GM18867 (cell line): ENCODE data around the gene SLC2A6.

ENCODE experiments used
- ATAC-seq: cut with Tn5 transposase; IDR thresholded peaks from one replicate; pipeline ENCODE4 v1.9.1; 2021; ENCODE audit warnings: mild to moderate bottlenecking, moderate library complexity; ENCODE audit not compliant: unreplicated experiment

SLC2A6 gene

DNA sequence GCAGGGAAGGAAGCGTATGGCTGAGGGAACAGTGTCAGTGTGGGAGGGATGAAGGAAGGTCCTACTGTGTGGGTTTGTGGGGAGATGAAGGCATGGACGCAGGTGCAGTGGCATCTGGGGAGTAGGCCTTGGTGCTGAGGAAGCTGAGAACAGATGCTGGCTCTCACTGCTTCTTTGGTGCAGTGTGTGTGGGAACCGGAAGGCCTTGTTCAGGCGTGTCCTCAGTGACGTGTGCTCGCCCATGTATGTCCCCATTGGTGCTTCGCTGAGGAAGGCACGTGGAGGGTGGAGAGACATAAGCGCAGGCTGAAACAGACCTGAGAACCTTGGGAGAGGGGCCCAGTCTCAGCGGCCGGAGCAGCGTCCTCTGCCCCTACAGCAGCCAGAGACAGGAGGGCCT, 38.0 kb downstream of the SLC2A6 start:
- ATAC-seq, result no peak

DNA sequence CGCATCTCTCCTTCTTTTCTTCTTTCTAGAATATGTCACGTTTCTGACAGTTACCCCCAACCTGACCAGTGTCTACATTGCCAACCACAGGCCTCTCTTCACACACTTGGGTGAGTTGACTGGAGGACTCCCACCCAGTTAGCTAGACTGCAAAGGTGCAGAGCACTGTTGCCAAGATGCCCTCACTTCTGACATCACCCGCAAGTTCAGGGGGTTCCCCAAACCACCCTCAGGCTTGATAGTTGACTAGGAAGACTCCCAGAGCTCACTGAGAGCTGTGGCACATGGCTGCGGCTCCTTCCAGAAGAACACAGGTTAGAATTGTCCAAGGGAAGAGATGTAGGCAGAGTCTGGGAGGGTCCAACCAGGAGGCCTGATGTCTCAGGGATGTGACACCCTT, 39.6 kb downstream of the SLC2A6 start:
- ATAC-seq, result no peak

DNA sequence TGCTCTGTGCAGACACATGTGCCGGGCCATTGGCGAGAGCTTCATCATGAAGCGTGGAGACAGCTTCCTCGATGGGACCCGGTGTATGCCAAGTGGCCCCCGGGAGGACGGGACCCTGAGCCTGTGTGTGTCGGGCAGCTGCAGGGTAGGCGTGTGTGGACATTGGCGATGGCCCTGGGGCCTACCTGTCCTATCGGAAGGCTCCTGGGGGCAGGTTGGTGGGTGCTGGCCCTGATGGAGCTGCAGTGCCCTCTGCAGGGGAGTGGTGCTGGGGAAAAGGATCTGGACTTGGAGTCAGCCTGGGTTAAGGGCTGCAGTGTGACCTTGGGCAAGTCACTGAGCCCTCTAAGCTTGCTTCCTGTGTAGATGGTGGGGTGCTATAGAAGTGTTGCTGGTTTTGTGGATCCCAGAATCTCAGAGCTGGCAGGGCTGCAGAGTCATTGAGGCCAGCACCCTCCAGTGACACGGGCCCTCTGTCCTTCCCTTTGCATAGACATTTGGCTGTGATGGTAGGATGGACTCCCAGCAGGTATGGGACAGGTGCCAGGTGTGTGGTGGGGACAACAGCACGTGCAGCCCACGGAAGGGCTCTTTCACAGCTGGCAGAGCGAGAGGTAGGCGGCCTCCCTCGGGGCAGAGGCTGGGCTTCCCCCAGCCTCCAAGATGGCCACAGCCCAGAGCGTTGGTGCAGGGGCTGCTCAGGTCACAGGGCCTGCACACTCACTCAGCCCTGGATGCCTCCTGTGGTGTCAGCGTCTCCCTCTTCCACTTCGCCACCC, 41.0 kb downstream of the SLC2A6 start:
- no peak for ATAC-seq

DNA sequence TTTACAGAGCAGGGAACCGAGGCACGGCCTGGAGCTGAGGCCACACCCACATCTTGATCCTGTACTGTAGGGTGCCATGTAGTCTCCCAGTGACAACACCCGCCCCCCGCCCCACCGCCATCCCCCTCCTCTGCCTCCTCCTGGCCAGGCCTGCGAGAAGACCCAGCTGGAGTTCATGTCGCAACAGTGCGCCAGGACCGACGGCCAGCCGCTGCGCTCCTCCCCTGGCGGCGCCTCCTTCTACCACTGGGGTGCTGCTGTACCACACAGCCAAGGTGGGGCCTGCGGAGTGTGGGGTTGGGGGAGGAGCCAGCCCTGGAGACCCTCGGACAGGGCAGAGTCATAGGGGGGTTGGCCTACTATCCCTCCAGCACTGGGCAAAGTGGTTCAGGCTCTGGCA, 42.2 kb downstream of the SLC2A6 start:
- ATAC-seq, result no peak

DNA sequence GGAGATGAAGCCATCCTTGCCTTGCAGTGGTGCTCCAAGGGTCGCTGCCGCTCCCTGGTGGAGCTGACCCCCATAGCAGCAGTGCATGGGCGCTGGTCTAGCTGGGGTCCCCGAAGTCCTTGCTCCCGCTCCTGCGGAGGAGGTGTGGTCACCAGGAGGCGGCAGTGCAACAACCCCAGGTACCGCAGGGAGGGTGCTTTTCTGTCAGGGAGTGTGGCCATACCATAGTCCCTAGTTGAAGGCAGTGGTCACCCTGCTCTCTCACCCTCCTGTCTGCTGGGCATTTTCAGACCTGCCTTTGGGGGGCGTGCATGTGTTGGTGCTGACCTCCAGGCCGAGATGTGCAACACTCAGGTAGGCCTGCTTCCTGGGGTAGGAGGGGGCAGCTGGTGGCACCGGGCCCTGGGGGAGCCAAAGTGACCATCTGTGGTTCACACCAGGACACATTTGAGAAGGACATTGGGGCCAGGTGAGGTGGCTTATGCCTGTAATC, 45.5 kb downstream of the SLC2A6 start:
- ATAC-seq, result no peak

DNA sequence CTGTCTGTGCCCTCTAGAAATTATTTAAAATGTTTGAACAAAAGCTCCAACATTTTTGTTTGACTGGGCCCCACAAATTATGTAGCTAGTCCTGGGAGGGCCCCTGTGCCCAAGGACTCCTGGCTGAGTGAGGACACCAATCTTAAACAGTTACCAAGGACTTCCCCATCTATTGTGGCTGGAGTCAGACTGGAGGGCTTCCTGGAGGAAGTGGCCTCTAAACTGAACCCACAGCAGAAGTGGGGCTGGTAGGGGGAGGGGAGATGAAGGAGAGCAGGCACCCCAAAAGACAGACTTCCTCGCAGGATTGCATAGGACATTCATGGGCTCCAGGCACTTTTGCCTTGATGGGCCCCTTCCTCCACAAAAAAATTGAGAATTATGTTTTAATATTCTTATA, 48.7 kb downstream of the SLC2A6 start:
- ATAC-seq, result no peak

DNA sequence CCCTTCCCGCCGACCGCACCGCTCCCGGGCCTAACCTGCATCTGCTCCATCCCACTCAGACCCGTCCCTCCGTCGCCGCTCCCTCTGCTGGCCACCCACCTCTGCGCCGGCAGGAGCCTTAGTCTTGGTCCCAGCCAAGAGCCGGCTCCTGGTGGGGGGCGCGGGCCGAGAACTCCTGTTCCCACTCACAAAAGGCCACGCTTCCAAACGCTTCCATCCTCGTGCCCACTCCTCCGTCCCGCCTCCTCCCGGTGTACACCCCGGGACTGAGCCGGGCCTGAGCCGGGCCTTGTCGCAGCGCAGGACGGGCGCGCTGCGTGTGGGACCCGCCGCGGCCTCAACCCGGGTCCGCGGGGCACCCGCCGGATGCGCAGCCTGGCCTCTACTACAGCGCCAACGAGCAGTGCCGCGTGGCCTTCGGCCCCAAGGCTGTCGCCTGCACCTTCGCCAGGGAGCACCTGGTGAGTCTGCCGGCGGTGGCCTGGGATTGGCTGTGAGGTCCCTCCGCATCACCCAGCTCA, 49.2 kb downstream of the SLC2A6 start:
- no peak for ATAC-seq

DNA sequence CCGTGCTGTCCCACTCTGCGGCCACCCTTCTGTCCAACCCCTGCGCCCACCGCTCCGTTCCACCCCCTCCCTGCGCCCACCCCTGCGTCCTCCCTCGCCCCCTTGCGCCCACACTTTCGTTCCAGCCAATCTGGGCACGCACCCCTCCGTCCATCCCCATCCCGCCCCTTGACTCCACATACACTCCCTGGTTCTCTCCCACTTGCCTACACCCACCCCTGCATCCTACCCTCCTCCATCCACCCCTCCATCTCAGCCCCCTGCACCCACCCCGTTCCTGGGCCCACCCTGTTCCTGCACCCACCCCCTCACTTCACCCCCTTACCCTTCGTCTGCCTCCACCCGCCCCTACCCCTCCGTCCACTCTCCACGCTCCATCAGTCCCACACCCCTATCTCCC, 49.7 kb downstream of the SLC2A6 start:
- no peak for ATAC-seq

DNA sequence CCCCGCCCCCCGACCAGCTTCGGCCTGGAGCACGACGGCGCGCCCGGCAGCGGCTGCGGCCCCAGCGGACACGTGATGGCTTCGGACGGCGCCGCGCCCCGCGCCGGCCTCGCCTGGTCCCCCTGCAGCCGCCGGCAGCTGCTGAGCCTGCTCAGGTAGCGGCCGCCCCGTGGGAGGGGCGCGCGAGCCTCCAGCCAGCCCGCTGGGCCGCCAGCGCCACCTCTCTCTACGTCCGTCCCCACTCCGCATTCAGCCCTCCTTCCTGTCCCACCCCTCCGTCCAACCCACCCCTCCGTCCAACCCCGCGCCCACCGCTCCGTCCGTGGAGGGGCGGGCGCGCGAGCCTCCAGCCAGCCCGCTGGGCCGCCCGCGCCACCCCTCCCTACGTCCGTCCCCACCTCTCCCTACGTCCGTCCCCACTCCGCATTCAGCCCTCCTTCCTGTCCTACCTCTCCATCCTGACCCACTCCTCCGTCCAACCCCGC, 50.2 kb downstream of the SLC2A6 start:
- no peak for ATAC-seq

DNA sequence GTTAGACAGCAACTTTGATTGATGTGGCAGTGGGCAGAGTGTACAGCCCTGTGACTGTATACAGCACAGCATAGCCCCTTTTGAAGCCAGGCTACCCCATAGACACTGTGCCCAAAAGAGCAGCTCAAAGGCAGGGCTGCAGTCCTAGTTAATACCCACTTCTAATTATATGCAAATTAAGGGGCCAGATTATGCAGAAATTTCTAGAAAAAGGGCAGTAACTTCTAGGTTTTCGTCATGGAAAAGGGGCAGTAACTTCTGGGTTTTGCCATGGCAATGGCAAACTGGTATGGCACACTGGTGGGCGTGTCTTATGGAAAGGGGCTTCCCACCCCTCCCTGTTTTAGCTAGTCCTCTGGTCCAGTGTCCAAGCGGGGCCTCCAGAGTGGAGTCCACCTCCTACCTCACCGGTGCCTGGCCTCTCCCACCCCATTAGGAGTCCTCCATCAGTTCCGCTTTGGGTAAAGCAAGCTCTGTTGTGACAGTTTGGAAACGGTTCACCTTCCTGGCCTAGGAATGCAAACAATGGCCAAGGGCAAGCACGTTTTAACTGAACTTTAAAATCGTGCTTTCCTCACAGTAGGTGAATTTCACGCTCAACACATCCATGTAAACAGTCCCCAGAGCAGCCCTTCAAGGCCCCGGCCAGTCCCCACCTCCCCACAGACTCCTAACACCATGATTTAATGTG, 51.1 kb downstream of the SLC2A6 start:
- ATAC-seq, result no peak

DNA sequence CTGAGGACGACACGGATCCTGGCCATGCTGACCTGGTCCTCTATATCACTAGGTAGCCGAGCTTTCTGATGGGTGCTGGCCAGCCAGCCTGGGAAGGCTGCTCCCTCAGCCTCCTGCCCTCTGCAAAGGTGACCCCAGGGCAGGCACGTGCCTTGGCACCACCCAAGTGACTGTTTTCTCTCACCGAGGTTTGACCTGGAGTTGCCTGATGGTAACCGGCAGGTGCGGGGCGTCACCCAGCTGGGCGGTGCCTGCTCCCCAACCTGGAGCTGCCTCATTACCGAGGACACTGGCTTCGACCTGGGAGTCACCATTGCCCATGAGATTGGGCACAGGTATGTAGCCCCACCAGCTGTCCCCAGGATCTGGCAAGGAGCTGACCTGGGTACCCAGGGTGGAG, 52.9 kb downstream of the SLC2A6 start:
- ATAC-seq, result no peak

DNA sequence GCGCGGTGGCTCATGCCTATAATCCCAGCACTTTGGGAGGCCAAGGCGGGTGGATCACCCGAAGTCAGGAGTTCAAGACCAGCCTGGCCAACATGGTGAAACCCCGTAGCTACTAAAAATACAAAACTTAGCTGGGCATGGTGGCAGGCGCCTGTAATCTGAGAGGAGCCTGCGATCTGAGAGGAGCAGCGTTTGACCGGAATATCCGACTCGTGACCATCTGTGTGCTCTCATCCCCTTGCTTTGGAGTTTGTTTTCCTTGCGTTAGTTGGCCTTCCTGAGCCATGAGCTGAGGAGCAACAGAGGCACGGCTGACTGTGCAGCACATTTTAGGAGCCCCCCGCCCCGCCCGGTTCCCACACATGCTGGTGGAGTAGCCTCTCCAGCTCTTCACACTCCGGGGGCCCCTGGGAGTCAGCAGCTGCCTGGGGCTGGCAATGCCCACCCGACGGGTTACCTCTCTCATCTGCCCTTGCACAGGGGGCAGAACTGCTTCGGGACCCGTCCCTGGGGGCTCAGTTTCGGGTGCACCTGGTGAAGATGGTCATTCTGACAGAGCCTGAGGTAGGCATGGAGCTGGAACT, 53.8 kb downstream of the SLC2A6 start:
- no peak for ATAC-seq

DNA sequence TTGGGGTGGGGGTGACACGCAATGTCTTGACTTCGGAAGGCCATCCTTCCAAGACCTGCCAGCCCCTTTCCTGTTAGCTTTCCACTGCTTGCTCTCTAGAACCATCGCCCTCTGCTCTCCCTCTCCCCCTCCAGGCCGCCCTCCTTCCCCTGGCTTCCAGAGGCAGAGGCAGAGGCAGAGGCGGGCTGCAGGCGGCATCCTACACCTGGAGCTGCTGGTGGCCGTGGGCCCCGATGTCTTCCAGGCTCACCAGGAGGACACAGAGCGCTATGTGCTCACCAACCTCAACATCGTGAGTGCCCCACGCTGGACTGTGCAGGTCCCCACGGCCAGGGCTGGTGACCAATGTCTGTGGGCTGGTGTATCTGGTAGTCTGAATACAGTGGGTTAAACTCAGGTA, 54.7 kb downstream of the SLC2A6 start:
- no peak for ATAC-seq

DNA sequence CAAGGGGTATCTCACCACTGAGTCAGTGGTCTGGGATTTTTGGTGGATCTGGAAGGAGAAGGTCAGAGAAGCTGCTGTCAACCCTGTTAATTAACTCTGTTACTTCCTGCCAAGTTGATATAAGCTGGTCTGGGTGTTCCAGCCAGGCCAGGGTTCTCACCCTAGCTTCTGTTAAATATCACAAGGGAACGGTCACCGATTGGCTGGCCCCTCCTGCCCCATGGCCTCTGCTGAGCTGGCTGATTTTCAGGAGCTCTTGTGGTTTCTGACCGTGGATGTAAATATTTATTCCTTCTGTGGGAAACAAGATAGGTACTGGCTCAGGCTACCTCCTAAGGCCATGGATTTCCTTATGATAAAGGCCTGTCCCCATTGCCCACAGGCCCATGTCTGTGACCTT, 55.7 kb downstream of the SLC2A6 start:
- no peak for ATAC-seq

DNA sequence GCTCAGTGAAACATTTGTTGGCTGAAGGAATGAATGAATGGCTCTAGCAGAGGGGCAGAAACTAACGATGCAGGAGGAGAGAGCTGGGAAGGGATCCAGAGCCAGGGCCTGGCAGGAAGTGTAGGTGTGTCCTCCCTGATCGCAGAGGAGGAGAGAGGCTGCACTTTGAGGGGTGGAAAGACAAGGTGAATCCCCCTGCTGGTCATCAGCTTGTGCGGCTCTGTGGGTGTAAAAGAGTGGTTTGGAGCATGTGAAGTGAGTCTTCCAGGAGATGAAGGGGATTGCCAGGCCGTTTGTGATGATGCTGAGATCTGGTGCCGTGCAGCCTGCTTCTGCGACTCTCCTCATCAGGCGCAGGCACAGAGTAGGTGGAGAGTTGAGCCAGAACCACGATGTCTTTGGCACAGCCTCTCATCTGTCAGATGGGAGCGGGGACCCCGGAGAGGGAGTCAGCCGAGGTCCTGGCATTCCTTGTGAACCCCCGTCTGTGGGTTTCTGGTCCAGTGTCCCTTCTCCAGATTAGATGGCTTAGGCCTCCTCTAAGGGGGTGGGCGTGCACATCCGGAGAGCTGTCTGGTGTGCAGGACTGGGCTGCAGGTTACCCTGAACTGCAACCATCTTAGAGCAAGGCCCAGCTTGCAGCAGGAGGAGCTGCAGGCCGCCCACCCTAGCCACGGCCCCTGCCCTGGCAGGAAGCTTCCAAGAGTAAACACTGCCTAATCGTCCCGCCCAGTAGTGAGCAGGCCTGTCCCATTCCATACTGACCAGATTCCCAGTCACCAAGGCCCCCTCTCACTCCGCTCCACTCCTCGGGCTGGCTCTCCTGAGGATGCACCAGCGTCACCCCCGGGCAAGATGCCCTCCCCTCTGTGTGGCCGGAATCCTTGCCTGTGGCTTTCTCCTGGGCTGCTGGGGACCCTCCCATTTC, 57.0 kb downstream of the SLC2A6 start, which contains the start of gene ADAMTS13:
Gene ADAMTS13 (plus strand): TSS at position 753 of the 928 bp plus-strand sequence. CDS start 77 bp downstream, at position 830.
- no peak for ATAC-seq
